ENCODE data around the gene ANP32B. TPM values are rescaled to one million over a fixed set of nuclear protein-coding genes. Genes with fewer than 3 reads are reported as not detected.
A peak's percentile ranks its signal among the peaks of the same experiment; 100 is the strongest.
"Not testable (repeated sequence)": the region's sequence is repeated elsewhere in the genome, so short reads cannot be mapped to it uniquely, and the experiment has no call there.

Gene ANP32B
- polyA plus RNA-seq, 3 donors, result 217 to 273 (median 241) TPM

- DNase-seq, result no peak
Measured at GRCh38 chr9:97959585-97959984, 23.6 kb upstream of the ANP32B start.

- not testable (repeated sequence) for DNase-seq
Measured at GRCh38 chr9:97960678-97961328, 22.3 kb upstream of the ANP32B start.

GRCh38 chr9:97961361-97961760 lies 21.8 kb upstream of the ANP32B start:
- DNase-seq, result no peak

GRCh38 chr9:97962136-97962535 lies 21.0 kb upstream of the ANP32B start:
- DNase-seq, result no peak

GRCh38 chr9:97962575-97962974 lies 20.6 kb upstream of the ANP32B start:
- no peak for DNase-seq

- no peak for DNase-seq
Measured at GRCh38 chr9:97963232-97963631, 19.9 kb upstream of the ANP32B start.

GRCh38 chr9:97964901-97965300 lies 18.2 kb upstream of the ANP32B start:
- no peak for DNase-seq

- DNase-seq, result no peak
Measured at GRCh38 chr9:97966493-97966892, 16.6 kb upstream of the ANP32B start.

- DNase-seq, result no peak
Measured at GRCh38 chr9:97969014-97969413, 14.1 kb upstream of the ANP32B start.

- no peak for DNase-seq
Measured at GRCh38 chr9:97970165-97970564, 13.0 kb upstream of the ANP32B start.

- DNase-seq, result no peak
Measured at GRCh38 chr9:97972753-97973152, 10.4 kb upstream of the ANP32B start.

GRCh38 chr9:97975376-97975775 lies 7.8 kb upstream of the ANP32B start:
- no peak for DNase-seq

GRCh38 chr9:97976633-97977032 lies 6.5 kb upstream of the ANP32B start:
- not testable (repeated sequence) for DNase-seq

- no peak for DNase-seq
Measured at GRCh38 chr9:97978371-97979130, 4.6 kb upstream of the ANP32B start.

- no peak for DNase-seq
Measured at GRCh38 chr9:97979788-97980478, 3.2 kb upstream of the ANP32B start.

- DNase-seq, result no peak
Measured at GRCh38 chr9:97980479-97980803, 2.7 kb upstream of the ANP32B start.

- DNase-seq, result no peak
Measured at GRCh38 chr9:97980918-97981845, 2.0 kb upstream of the ANP32B start.

GRCh38 chr9:97981846-97982682 lies 1.1 kb upstream of the ANP32B start:
- peak; percentile 24 for DNase-seq

- DNase-seq, result peak; percentile 44
Measured at GRCh38 chr9:97983589-97984187, 547 bp downstream of the ANP32B start.
